ENCODE data around the gene BRAF. TPM values are rescaled to one million over a fixed set of nuclear protein-coding genes. Genes with fewer than 3 reads are reported as not detected.

Gene BRAF
- total RNA-seq, 4 donors from 2014 or later: 34.0 to 50.7 (median 36.8) TPM

GRCh38 chr7:140873434-140873833, 51.3 kb downstream of the BRAF start:
- H3K27ac ChIP-seq (replicated peaks in 1 of 4): no peak overlapping the region

GRCh38 chr7:140870003-140870402, 54.7 kb downstream of the BRAF start:
- peaks cover 0 to 14% (median 5%) of the 10 kb centered on the region in 4 donors for H3K4me1 ChIP-seq
- intact Hi-C loops (cut with DNase I): no loop called here
- no peaks in the 10 kb centered on the region for H3K9me3 ChIP-seq
- H3K4me3 ChIP-seq: no peak overlapping the region
- H3K27ac ChIP-seq (replicated peaks in 1 of 4): no peak overlapping the region
- 85% methylated on average over 1 of the region's 1 CpG for WGBS
- no peaks in the 10 kb centered on the region for H3K27me3 ChIP-seq
- no peak for TF ChIP-seq CTCF (IDR thresholded peaks at IDR 0.05)
- DNase-seq (ENCODE audit: extremely low spot score): no peak
- no peaks in the 10 kb centered on the region for H3K36me3 ChIP-seq

More at GRCh38 chr7:140873434-140873833, 51.3 kb downstream of the BRAF start:
- Histone ChIP-seq H3K4me3 (no peak overlapping the region), H3K9me3 (no peaks in the 10 kb centered on the region), H3K4me1 (peaks cover 0 to 22% (median 18%) of the 10 kb centered on the region in 4 donors), H3K27me3 (no peaks in the 10 kb centered on the region), H3K36me3 (no peaks in the 10 kb centered on the region)
- WGBS: 92% methylated on average over 4 of the region's 4 CpGs
- no peak for DNase-seq (ENCODE audit: extremely low spot score)
- intact Hi-C loops (cut with DNase I): no loop called here
- no peak for TF ChIP-seq POLR2A (IDR thresholded peaks at IDR 0.05; ENCODE audit: low read depth)
- TF ChIP-seq POLR2AphosphoS5 (IDR thresholded peaks at IDR 0.05): no peak
- no peak for TF ChIP-seq EP300 (IDR thresholded peaks at IDR 0.05)
- TF ChIP-seq CTCF (IDR thresholded peaks at IDR 0.05): no peak

- WGBS: 97% methylated on average over 8 of the region's 8 CpGs
- H3K27me3 ChIP-seq: no peaks in the 10 kb centered on the region
- TF ChIP-seq EP300 (IDR thresholded peaks at IDR 0.05) (no peak), CTCF (IDR thresholded peaks at IDR 0.05) (no peak), POLR2A (IDR thresholded peaks at IDR 0.05; ENCODE audit: low read depth) (no peak), POLR2AphosphoS5 (IDR thresholded peaks at IDR 0.05) (no peak)
- no peaks in the 10 kb centered on the region for H3K36me3 ChIP-seq
- peaks cover 0 to 14% (median 5%) of the 10 kb centered on the region in 4 donors for H3K4me1 ChIP-seq
- intact Hi-C loops (cut with DNase I): no loop called here
- H3K27ac ChIP-seq (replicated peaks in 1 of 4): no peak overlapping the region
- H3K9me3 ChIP-seq: no peaks in the 10 kb centered on the region
- H3K4me3 ChIP-seq: no peak overlapping the region
- no peak for DNase-seq (ENCODE audit: extremely low spot score)
Observed at GRCh38 chr7:140869430-140869829, 55.3 kb downstream of the BRAF start.

GRCh38 chr7:140867467-140868462, 57.0 kb downstream of the BRAF start:
- no peak overlapping the region for H3K27ac ChIP-seq (replicated peaks in 1 of 4)
- no peak for DNase-seq (ENCODE audit: extremely low spot score)
- H3K9me3 ChIP-seq: no peaks in the 10 kb centered on the region
- H3K4me1 ChIP-seq: peaks cover 0 to 10% (median 5%) of the 10 kb centered on the region in 4 donors
- WGBS: 93% methylated on average over 5 of the region's 5 CpGs
- H3K27me3 ChIP-seq: no peaks in the 10 kb centered on the region
- TF ChIP-seq POLR2A (IDR thresholded peaks at IDR 0.05; ENCODE audit: low read depth): no peak
- TF ChIP-seq CTCF (IDR thresholded peaks at IDR 0.05): no peak
- no peak for TF ChIP-seq EP300 (IDR thresholded peaks at IDR 0.05)
- no peak for TF ChIP-seq POLR2AphosphoS5 (IDR thresholded peaks at IDR 0.05)
- no peaks in the 10 kb centered on the region for H3K36me3 ChIP-seq
- no peak overlapping the region for H3K4me3 ChIP-seq
- intact Hi-C loops (cut with DNase I): no loop called here
